Measurements from ENCODE around the gene TMEM138.

TMEM138 gene

DNA sequence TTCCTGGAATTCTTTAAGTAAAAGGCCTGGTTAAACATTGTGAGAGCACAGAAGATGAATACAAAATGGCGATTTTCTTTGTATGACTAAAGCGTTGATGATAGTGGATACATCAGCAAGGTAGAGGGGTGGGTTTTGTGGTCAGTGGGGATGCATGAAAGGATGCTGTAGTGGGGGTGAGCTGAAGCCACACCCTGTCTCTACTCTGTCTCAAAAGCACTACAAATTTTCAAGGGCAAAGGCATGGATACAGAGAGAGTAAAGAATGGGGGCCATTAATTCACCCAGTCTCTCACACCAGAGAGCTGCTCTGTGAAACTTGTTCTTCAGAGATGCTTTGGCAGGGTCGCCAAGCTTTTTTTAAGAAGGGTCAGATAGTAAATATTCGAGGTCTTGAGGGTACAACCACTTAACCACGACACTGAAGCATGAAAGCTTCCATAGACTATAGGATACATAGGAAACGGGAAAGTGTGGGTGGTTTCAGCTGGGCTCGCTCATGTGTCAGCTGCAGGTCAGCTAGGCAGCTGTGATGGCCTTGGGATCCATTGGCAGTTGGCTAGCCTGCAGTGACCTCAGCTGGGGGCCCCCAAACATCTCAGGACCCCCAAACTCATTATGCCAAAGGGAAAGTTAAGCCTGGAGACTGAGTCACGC lies 8.3 kb downstream of the TMEM138 start:
- no peaks in the 10 kb centered on the region for H3K4me1 ChIP-seq (ENCODE audit: low read length)
- no peaks in the 10 kb centered on the region for H3K9me2 ChIP-seq (replicated peaks; ENCODE audit: insufficient read depth, low read length)
- H3K27ac ChIP-seq (ENCODE audit: low read length), result no peak overlapping the region
- H4K20me1 ChIP-seq (ENCODE audit: insufficient read depth, low read length), result no peaks in the 10 kb centered on the region
- no peaks in the 10 kb centered on the region for H3K9me3 ChIP-seq (replicated peaks; ENCODE audit: insufficient read depth, low read length)
- H2AFZ ChIP-seq (ENCODE audit: low read length), result no peak overlapping the region
- H3K36me3 ChIP-seq (replicated peaks; ENCODE audit: insufficient read depth, low read length), result peaks cover 9% of the 10 kb centered on the region
- TF ChIP-seq EZH2phosphoT487 (IDR thresholded peaks at IDR 0.05; ENCODE audit: low read length) (no peak), EZH2 (optimal IDR thresholded peaks at IDR 0.05; ENCODE audit: low read depth, low read length) (no peak)
- TF ChIP-seq, protein P1, sequence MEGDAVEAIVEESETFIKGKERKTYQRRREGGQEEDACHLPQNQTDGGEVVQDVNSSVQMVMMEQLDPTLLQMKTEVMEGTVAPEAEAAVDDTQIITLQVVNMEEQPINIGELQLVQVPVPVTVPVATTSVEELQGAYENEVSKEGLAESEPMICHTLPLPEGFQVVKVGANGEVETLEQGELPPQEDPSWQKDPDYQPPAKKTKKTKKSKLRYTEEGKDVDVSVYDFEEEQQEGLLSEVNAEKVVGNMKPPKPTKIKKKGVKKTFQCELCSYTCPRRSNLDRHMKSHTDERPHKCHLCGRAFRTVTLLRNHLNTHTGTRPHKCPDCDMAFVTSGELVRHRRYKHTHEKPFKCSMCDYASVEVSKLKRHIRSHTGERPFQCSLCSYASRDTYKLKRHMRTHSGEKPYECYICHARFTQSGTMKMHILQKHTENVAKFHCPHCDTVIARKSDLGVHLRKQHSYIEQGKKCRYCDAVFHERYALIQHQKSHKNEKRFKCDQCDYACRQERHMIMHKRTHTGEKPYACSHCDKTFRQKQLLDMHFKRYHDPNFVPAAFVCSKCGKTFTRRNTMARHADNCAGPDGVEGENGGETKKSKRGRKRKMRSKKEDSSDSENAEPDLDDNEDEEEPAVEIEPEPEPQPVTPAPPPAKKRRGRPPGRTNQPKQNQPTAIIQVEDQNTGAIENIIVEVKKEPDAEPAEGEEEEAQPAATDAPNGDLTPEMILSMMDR (IDR thresholded peaks at IDR 0.05; ENCODE audit: low read length), result no peak
- no peak overlapping the region for H3K9ac ChIP-seq (ENCODE audit: low read length)
- no peak for DNase-seq
- no peak overlapping the region for H3K4me2 ChIP-seq (ENCODE audit: low read depth, low read length)
- H3K4me3 ChIP-seq (ENCODE audit: low read length), result no peak overlapping the region
- H3F3A ChIP-seq (ENCODE audit: insufficient read depth, low read length), result no peaks in the 10 kb centered on the region
- H3K79me2 ChIP-seq (ENCODE audit: low read length), result peaks cover 3% of the 10 kb centered on the region; the same call in 1 of the 2 replicates
- H3K27me3 ChIP-seq (replicated peaks; ENCODE audit: insufficient read depth, low read length), result no peaks in the 10 kb centered on the region

DNA sequence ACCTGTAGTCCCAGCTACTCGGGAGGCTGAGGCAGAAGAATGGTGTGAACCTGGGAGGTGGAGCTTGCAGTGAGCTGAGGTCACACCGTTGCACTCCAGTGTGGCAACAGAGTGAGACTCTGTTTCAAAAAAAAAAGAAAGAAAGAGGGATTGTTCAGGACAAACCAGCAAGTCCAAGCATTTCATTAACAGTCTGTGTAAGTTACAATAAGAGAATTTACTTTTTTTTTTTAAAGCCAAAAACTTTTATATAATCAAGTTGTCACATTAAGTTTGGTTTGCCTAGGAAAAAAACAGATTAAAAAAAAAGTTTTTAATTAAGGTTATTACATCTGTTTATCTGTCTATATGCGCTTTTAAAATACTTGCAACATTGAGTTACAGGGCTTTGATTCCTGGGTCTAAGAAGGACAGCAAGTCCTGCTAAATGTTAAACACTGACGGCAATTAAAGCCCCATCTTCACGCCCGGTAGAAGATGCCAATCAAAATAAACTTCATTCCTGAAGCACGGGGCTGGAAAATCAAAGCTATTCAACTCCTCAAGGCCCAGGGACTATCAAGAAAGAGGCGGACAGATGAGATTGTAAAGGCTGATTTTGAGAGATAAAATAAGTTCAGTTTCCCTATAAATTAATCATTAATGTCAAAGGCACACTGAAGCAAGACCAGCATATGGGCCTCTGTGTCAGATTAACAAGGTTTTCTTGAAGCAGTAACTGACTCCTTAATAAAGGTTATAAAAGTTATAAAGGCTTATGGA lies 10.7 kb downstream of the TMEM138 start:
- Histone ChIP-seq H4K20me1 (ENCODE audit: insufficient read depth, low read length) (no peaks in the 10 kb centered on the region), H3K4me1 (ENCODE audit: low read length) (no peaks in the 10 kb centered on the region), H3K27ac (ENCODE audit: low read length) (no peak overlapping the region), H3K27me3 (replicated peaks; ENCODE audit: insufficient read depth, low read length) (no peaks in the 10 kb centered on the region), H3F3A (ENCODE audit: insufficient read depth, low read length) (no peaks in the 10 kb centered on the region), H3K9me2 (replicated peaks; ENCODE audit: insufficient read depth, low read length) (no peaks in the 10 kb centered on the region), H3K9ac (ENCODE audit: low read length) (no peak overlapping the region), H3K36me3 (replicated peaks; ENCODE audit: insufficient read depth, low read length) (peaks cover 3% of the 10 kb centered on the region), H3K9me3 (replicated peaks; ENCODE audit: insufficient read depth, low read length) (no peaks in the 10 kb centered on the region), H3K4me2 (ENCODE audit: low read depth, low read length) (no peak overlapping the region), H3K4me3 (ENCODE audit: low read length) (no peak overlapping the region), H2AFZ (ENCODE audit: low read length) (no peak overlapping the region), H3K79me2 (ENCODE audit: low read length) (no peaks in the 10 kb centered on the region)
- DNase-seq, result no peak
- no peak for TF ChIP-seq EZH2phosphoT487 (IDR thresholded peaks at IDR 0.05; ENCODE audit: low read length)

DNA sequence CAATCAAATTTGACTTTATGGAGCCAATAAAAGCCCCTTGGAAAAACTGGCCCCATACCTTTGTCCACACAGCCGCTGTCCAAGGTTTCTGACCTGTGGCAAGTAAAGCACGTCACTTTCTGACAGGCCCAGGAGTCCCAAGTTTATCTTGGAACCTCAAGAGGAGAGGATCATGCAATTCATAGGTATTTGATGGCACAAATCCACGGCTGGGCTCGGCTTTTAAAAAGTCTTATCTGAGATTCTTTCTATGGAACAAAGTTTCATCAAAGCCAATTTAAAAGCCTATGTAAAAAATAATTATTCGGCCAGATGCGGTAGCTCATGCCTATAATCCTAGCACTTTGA lies 13.6 kb downstream of the TMEM138 start:
- no peak for DNase-seq
- Histone ChIP-seq H3K9me3 (replicated peaks; ENCODE audit: insufficient read depth, low read length) (no peaks in the 10 kb centered on the region), H3K4me2 (ENCODE audit: low read depth, low read length) (no peak overlapping the region), H4K20me1 (ENCODE audit: insufficient read depth, low read length) (no peaks in the 10 kb centered on the region), H3K27ac (ENCODE audit: low read length) (no peak overlapping the region), H3K9ac (ENCODE audit: low read length) (no peak overlapping the region), H3K27me3 (replicated peaks; ENCODE audit: insufficient read depth, low read length) (no peaks in the 10 kb centered on the region), H3K36me3 (replicated peaks; ENCODE audit: insufficient read depth, low read length) (no peaks in the 10 kb centered on the region), H3K9me2 (replicated peaks; ENCODE audit: insufficient read depth, low read length) (no peaks in the 10 kb centered on the region), H2AFZ (ENCODE audit: low read length) (no peak overlapping the region), H3K4me3 (ENCODE audit: low read length) (no peak overlapping the region), H3F3A (ENCODE audit: insufficient read depth, low read length) (no peaks in the 10 kb centered on the region), H3K79me2 (ENCODE audit: low read length) (no peaks in the 10 kb centered on the region), H3K4me1 (ENCODE audit: low read length) (no peaks in the 10 kb centered on the region)
- TF ChIP-seq EZH2 (optimal IDR thresholded peaks at IDR 0.05; ENCODE audit: low read depth, low read length) (no peak), EZH2phosphoT487 (IDR thresholded peaks at IDR 0.05; ENCODE audit: low read length) (no peak)
- TF ChIP-seq, protein P1 (IDR thresholded peaks at IDR 0.05; ENCODE audit: low read length), result no peak
